ENCODE data around the gene MTM1. TPM values are rescaled to one million over a fixed set of nuclear protein-coding genes. Genes with fewer than 3 reads are reported as not detected.

The MTM1 gene
- polyA plus RNA-seq, 1 donor from 2014 or later: 7.1 TPM

- Histone ChIP-seq H3K79me2 (replicated peaks; ENCODE audit: insufficient read depth, low read length) (no peaks in the 10 kb centered on the region), H3F3A (ENCODE audit: insufficient read depth, low read length, poor library complexity, severe bottlenecking) (no peaks in the 10 kb centered on the region), H3K4me3 (ENCODE audit: low read length) (no peak overlapping the region), H2AFZ (ENCODE audit: low read depth, low read length) (no peak overlapping the region), H3K9me3 (ENCODE audit: low read length) (no peaks in the 10 kb centered on the region), H3K36me3 (ENCODE audit: insufficient read depth, low read length) (no peaks in the 10 kb centered on the region), H3K9me2 (ENCODE audit: insufficient read depth, low read length) (no peaks in the 10 kb centered on the region), H3K9ac (ENCODE audit: low read length) (no peak overlapping the region), H4K20me1 (ENCODE audit: insufficient read depth) (no peaks in the 10 kb centered on the region), H3K27ac (ENCODE audit: low read length) (no peak overlapping the region), H3K27me3 (ENCODE audit: insufficient read depth, low read depth, low read length) (no peaks in the 10 kb centered on the region), H3K4me2 (ENCODE audit: low read length) (no peak overlapping the region)
- TF ChIP-seq CTCF (IDR thresholded peaks at IDR 0.05; ENCODE audit: poor library complexity, severe bottlenecking): no peak
- no peak for TF ChIP-seq EP300 (conservative IDR thresholded peaks at IDR 0.05; ENCODE audit: poor library complexity, severe bottlenecking)
- no peak for TF ChIP-seq POLR2AphosphoS5 (IDR thresholded peaks at IDR 0.05)
- TF ChIP-seq EZH2 (IDR thresholded peaks at IDR 0.05; ENCODE audit: borderline replicate concordance, insufficient read depth, low read length, poor library complexity, severe bottlenecking): no peak
- no peak for TF ChIP-seq TAF1 (IDR thresholded peaks at IDR 0.05; ENCODE audit: low read depth)
- TF ChIP-seq MXI1 (conservative IDR thresholded peaks at IDR 0.05; ENCODE audit: poor library complexity, severe bottlenecking): no peak
- no peak for TF ChIP-seq SMC3 (conservative IDR thresholded peaks at IDR 0.05; ENCODE audit: poor library complexity)
Measured at GRCh38 chrX:150527108-150527507, 41.3 kb upstream of the MTM1 start.

GRCh38 chrX:150529587-150529986 is 38.8 kb upstream of the MTM1 start:
- no peak overlapping the region for H2AFZ ChIP-seq (ENCODE audit: low read depth, low read length)
- H3K79me2 ChIP-seq (replicated peaks; ENCODE audit: insufficient read depth, low read length): no peaks in the 10 kb centered on the region
- TF ChIP-seq MXI1 (conservative IDR thresholded peaks at IDR 0.05; ENCODE audit: poor library complexity, severe bottlenecking): no peak
- no peak for TF ChIP-seq RAD21 (conservative IDR thresholded peaks at IDR 0.05)
- TF ChIP-seq SMC3 (conservative IDR thresholded peaks at IDR 0.05; ENCODE audit: poor library complexity): no peak
- TF ChIP-seq, protein P1, sequence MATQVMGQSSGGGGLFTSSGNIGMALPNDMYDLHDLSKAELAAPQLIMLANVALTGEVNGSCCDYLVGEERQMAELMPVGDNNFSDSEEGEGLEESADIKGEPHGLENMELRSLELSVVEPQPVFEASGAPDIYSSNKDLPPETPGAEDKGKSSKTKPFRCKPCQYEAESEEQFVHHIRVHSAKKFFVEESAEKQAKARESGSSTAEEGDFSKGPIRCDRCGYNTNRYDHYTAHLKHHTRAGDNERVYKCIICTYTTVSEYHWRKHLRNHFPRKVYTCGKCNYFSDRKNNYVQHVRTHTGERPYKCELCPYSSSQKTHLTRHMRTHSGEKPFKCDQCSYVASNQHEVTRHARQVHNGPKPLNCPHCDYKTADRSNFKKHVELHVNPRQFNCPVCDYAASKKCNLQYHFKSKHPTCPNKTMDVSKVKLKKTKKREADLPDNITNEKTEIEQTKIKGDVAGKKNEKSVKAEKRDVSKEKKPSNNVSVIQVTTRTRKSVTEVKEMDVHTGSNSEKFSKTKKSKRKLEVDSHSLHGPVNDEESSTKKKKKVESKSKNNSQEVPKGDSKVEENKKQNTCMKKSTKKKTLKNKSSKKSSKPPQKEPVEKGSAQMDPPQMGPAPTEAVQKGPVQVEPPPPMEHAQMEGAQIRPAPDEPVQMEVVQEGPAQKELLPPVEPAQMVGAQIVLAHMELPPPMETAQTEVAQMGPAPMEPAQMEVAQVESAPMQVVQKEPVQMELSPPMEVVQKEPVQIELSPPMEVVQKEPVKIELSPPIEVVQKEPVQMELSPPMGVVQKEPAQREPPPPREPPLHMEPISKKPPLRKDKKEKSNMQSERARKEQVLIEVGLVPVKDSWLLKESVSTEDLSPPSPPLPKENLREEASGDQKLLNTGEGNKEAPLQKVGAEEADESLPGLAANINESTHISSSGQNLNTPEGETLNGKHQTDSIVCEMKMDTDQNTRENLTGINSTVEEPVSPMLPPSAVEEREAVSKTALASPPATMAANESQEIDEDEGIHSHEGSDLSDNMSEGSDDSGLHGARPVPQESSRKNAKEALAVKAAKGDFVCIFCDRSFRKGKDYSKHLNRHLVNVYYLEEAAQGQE (IDR thresholded peaks at IDR 0.05; ENCODE audit: borderline replicate concordance): no peak
- no peak for TF ChIP-seq POLR2AphosphoS5 (IDR thresholded peaks at IDR 0.05)
- TF ChIP-seq EP300 (conservative IDR thresholded peaks at IDR 0.05; ENCODE audit: poor library complexity, severe bottlenecking): no peak
- TF ChIP-seq TAF1 (IDR thresholded peaks at IDR 0.05; ENCODE audit: low read depth): no peak
- no peak for TF ChIP-seq CTCF (IDR thresholded peaks at IDR 0.05; ENCODE audit: poor library complexity, severe bottlenecking)
- TF ChIP-seq EZH2 (IDR thresholded peaks at IDR 0.05; ENCODE audit: borderline replicate concordance, insufficient read depth, low read length, poor library complexity, severe bottlenecking): no peak
- no peaks in the 10 kb centered on the region for H3K9me3 ChIP-seq (ENCODE audit: low read length)
- no peak overlapping the region for H3K4me3 ChIP-seq (ENCODE audit: low read length)
- no peaks in the 10 kb centered on the region for H4K20me1 ChIP-seq (ENCODE audit: insufficient read depth)
- H3K36me3 ChIP-seq (ENCODE audit: insufficient read depth, low read length): no peaks in the 10 kb centered on the region
- no peaks in the 10 kb centered on the region for H3K27me3 ChIP-seq (ENCODE audit: insufficient read depth, low read depth, low read length)
- no peak overlapping the region for H3K27ac ChIP-seq (ENCODE audit: low read length)
- H3K9ac ChIP-seq (ENCODE audit: low read length): no peak overlapping the region
- no peaks in the 10 kb centered on the region for H3F3A ChIP-seq (ENCODE audit: insufficient read depth, low read length, poor library complexity, severe bottlenecking)
- no peaks in the 10 kb centered on the region for H3K9me2 ChIP-seq (ENCODE audit: insufficient read depth, low read length)
- no peak overlapping the region for H3K4me2 ChIP-seq (ENCODE audit: low read length)

Measured in neural cell (in vitro differentiated cells).